Stimulated activated CD4-positive, alpha-beta T cell treated with anti-CD3 and anti-CD28 coated beads, TNF-alpha, amount 100 ng/mL, for 48 hours (primary cell): ENCODE data around the gene MALL.
"Not testable (repeated sequence)": the region's sequence is repeated elsewhere in the genome, so short reads cannot be mapped to it uniquely, and the experiment has no call there.

Experiments used
- DNase-seq, 3 donors: peaks; one replicate each; pipeline ENCODE4 v3.0.0-alpha.2; 2020; ENCODE audit warnings: low read depth in 3 of 3

MALL gene

GRCh38 chr2:110120171-110121051, 4.8 kb upstream of the MALL start:
- DNase-seq, result no peak

GRCh38 chr2:110116033-110116710, 550 bp upstream of the MALL start:
- DNase-seq, result no peak

GRCh38 chr2:110114831-110115255, 779 bp downstream of the MALL start:
- no peak for DNase-seq

- no peak for DNase-seq
Measured at GRCh38 chr2:110113961-110114591, 1.5 kb downstream of the MALL start.

GRCh38 chr2:110108291-110108690, 7.3 kb downstream of the MALL start:
- DNase-seq, result not testable (repeated sequence)

- no peak for DNase-seq
Measured at GRCh38 chr2:110107092-110108079, 8.2 kb downstream of the MALL start.

- no peak for DNase-seq
Measured at GRCh38 chr2:110106642-110107041, 9.0 kb downstream of the MALL start.

GRCh38 chr2:110105608-110106467, 9.8 kb downstream of the MALL start:
- peak in 1 of 3 donors; percentile 21 for DNase-seq

- no peak for DNase-seq
Measured at GRCh38 chr2:110105183-110105582, 10.4 kb downstream of the MALL start.

- DNase-seq, result no peak
Measured at GRCh38 chr2:110104025-110104771, 11.4 kb downstream of the MALL start.

- DNase-seq, result no peak
Measured at GRCh38 chr2:110103061-110103961, 12.3 kb downstream of the MALL start.

- no peak for DNase-seq
Measured at GRCh38 chr2:110101901-110102803, 13.5 kb downstream of the MALL start.

- DNase-seq, result no peak
Measured at GRCh38 chr2:110101280-110101844, 14.3 kb downstream of the MALL start.

GRCh38 chr2:110100880-110101279, 14.7 kb downstream of the MALL start:
- not testable (repeated sequence) for DNase-seq

GRCh38 chr2:110100480-110100879, 15.1 kb downstream of the MALL start:
- DNase-seq, result no peak

- DNase-seq, result no peak
Measured at GRCh38 chr2:110099471-110100225, 16.0 kb downstream of the MALL start.
